Astrocyte (in vitro differentiated cells and primary cell): ENCODE results near the gene KASH5.

Experiments used
- CTCF ChIP-seq: IDR thresholded peaks from 2 replicates; pipeline ENCODE4 v1.5.1; 2011; ENCODE audit warnings: low read depth, mild to moderate bottlenecking, inconsistent platforms, low read length, moderate library complexity; ENCODE audit not compliant: insufficient read depth
- EZH2 ChIP-seq: IDR thresholded peaks from 2 replicates; pipeline ENCODE4 v1.6.1; 2012; ENCODE audit warnings: mild to moderate bottlenecking, low read length, inconsistent platforms; ENCODE audit not compliant: insufficient read depth

DNA sequence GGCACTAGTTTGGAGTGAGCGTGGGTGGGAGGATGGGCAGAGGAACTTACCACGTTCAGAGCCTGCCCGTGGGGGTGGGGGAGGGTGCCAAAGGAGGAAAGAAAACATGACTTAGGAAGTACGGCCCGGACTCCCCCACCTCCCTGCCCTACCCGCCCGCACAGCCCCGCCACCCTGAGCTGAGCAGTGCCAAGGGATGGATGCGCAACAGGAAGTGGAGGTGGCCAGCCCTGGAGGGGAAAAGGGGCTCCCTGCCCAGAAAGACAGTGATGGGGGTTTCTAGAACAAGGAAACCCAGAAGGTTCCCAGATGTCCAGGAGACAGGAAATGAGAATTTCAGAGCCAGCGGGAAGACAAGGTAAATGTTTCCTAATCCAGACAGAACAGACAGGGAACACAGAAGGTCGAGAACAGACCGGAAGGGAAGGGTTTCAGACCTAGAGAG, 32.1 kb upstream of the KASH5 start:
- TF ChIP-seq CTCF (no peak), EZH2 (no peak)
